Naive thymus-derived CD4-positive, alpha-beta T cell (primary cell): Measurements from ENCODE around the gene CD6. TPM values are rescaled to one million over a fixed set of nuclear protein-coding genes. Genes with fewer than 3 reads are reported as not detected.

Source experiments
- ATAC-seq: fragments of 150-1000 bp; cut with Tn5 transposase; 2 replicates; pipeline ENCODE4 v1.10.0; 2021; ENCODE audit warnings: mild to moderate bottlenecking, moderate library complexity
- CTCF ChIA-PET: fragments of 350-600 bp; sonication (Branson Sonifier 250); formaldehyde crosslinking; loops from one replicate; lab custom pipeline; 2021; ENCODE audit warnings: antibody characterized with exemption; lab: Charles Lee
- POLR2A ChIA-PET: fragments of 350-600 bp; sonication (Branson Sonifier 250); formaldehyde crosslinking; loops from one replicate; lab custom pipeline; 2021; ENCODE audit warnings: antibody characterized with exemption, inconsistent platforms; lab: Charles Lee
- DNase-seq, 9 donors: peaks; one replicate each; pipeline versions ENCODE4 v3.0.0 to v3.0.0-alpha.2; 2020 to 2022; ENCODE audit warnings: mixed read lengths in 1 of 9
- H3K27ac ChIP-seq: one replicate; pipeline ENCODE4 v1.7.0; 2013; ENCODE audit warnings: mild to moderate bottlenecking, low read depth, low read length, moderate library complexity
- H3K27me3 ChIP-seq, 2 donors: one replicate each; pipeline ENCODE4 v1.7.0; 2013; ENCODE audit warnings: low read length in 2 of 2, mild to moderate bottlenecking in 2 of 2, moderate library complexity in 2 of 2; ENCODE audit not compliant: control insufficient read depth in 2 of 2, insufficient read depth in 2 of 2
- H3K36me3 ChIP-seq, 3 experiments: 1 replicate in 2 of 3; 2 replicates in 1 of 3; pipeline ENCODE4 v1.7.0; 2013; ENCODE audit warnings: low read length in 3 of 3, mild to moderate bottlenecking in 3 of 3, moderate library complexity in 1 of 3; ENCODE audit not compliant: insufficient read depth in 3 of 3, control insufficient read depth in 2 of 3
- H3K4me1 ChIP-seq, 2 donors: one replicate each; pipeline ENCODE4 v1.7.0; 2013; ENCODE audit warnings: low read length in 2 of 2, mild to moderate bottlenecking in 2 of 2, moderate library complexity in 1 of 2; ENCODE audit not compliant: control insufficient read depth in 2 of 2, insufficient read depth in 2 of 2
- H3K4me3 ChIP-seq: 2 replicates; pipeline ENCODE4 v1.7.0; 2013; ENCODE audit warnings: mild to moderate bottlenecking, low read length
- H3K9me3 ChIP-seq, 3 experiments: 1 replicate in 2 of 3; 2 replicates in 1 of 3; pipeline ENCODE4 v1.7.0; 2013; ENCODE audit warnings: low read length in 3 of 3; ENCODE audit not compliant: control insufficient read depth in 2 of 3
- H3K27ac Mint-ChIP-seq, 9 donors: one replicate each; pipeline ENCODE4 v1.8.0; 2020 to 2022; ENCODE audit warnings: mixed read lengths in 9 of 9, mild to moderate bottlenecking in 8 of 9, moderate library complexity in 5 of 9, inconsistent platforms in 2 of 9
- H3K27me3 Mint-ChIP-seq, 5 donors: one replicate each; pipeline ENCODE4 v1.8.0; 2021 to 2022; ENCODE audit warnings: mixed read lengths in 5 of 5, mild to moderate bottlenecking in 1 of 5
- H3K36me3 Mint-ChIP-seq, 5 donors: one replicate each; pipeline ENCODE4 v1.8.0; 2020 to 2022; ENCODE audit warnings: mixed read lengths in 5 of 5, mild to moderate bottlenecking in 3 of 5, inconsistent platforms in 1 of 5
- H3K4me1 Mint-ChIP-seq, 7 donors: one replicate each; pipeline ENCODE4 v1.8.0; 2020 to 2022; ENCODE audit warnings: mixed read lengths in 7 of 7, mild to moderate bottlenecking in 3 of 7, inconsistent platforms in 1 of 7
- H3K4me3 Mint-ChIP-seq, 10 donors: one replicate each; pipeline ENCODE4 v1.8.0; 2020 to 2022; ENCODE audit warnings: mild to moderate bottlenecking in 10 of 10, mixed read lengths in 10 of 10, moderate library complexity in 6 of 10, inconsistent platforms in 2 of 10
- H3K9me3 Mint-ChIP-seq, 11 donors: one replicate each; pipeline ENCODE4 v1.8.0; 2020 to 2022; ENCODE audit warnings: mixed read lengths in 11 of 11, mild to moderate bottlenecking in 4 of 11, inconsistent platforms in 1 of 11, moderate library complexity in 1 of 11
- intact Hi-C, 2 donors: fragments of 100-400 bp; cut with micrococcal nuclease; formaldehyde crosslinking; loops; one replicate each; pipeline ENCODE4 v1.15.1; 2023
- polyA plus RNA-seq, 2 donors: library from polyadenylated mRNA; unstranded; fragments of 300-500 nt; fragmentation: Illumina TruSeq; gene quantifications; one replicate each; pipeline ENCODE4 v1.2.3, GENCODE V29; 2021
- total RNA-seq, 6 experiments: library from RNA in 5 of 6; stranded (reverse) in 5 of 6; gene quantifications; 1 replicate in 5 of 6; 2 replicates in 1 of 6; pipeline ENCODE4 v1.2.3 and lab custom pipeline; 2021 to 2026

The CD6 gene
- total and polyA plus RNA-seq, 7 experiments from 2014 or later, result 195 to 653 (median 416) TPM

- Histone ChIP-seq H3K4me3 (no peak overlapping the region), H3K27me3 (no peaks in the 10 kb centered on the region), H3K36me3 (peaks cover 4 to 62% (median 21%) of the 10 kb centered on the region in 3 experiments), H3K4me1 (peaks cover 8 to 52% of the 10 kb centered on the region in 2 donors), H3K9me3 (no peaks in the 10 kb centered on the region), H3K27ac (peak overlapping the region; percentile 28)
- ATAC-seq (no peak), DNase-seq (no peak)
- POLR2A ChIA-PET, result interaction anchor here (0.6 to 1.0 kb wide), 3 partner anchors 8 to 58 kb away, joined by 3 read pairs; no protein-coding TSS in a partner anchor
- peaks cover 38 to 90% (median 79%) of the 10 kb centered on the region in 7 donors for H3K4me1 Mint-ChIP-seq
- H3K36me3 Mint-ChIP-seq, result peaks cover 8 to 42% (median 37%) of the 10 kb centered on the region in 5 donors
- H3K9me3 Mint-ChIP-seq, result peaks cover 0 to 1% (median 0%) of the 10 kb centered on the region in 11 donors
- H3K4me3 Mint-ChIP-seq, result peak overlapping the region in 4 of 10 donors; percentile 37 to 56 (median 42)
- CTCF ChIA-PET, result interaction anchor here (0.6 kb wide), 1 partner anchor 166 kb away, joined by 3 read pairs; no protein-coding TSS in a partner anchor
- no peaks in the 10 kb centered on the region for H3K27me3 Mint-ChIP-seq
- intact Hi-C loops, result no loop called here
- H3K27ac Mint-ChIP-seq, result peak overlapping the region in 8 of 9 donors; percentile 59 to 93 (median 82)
These were observed 25.1 kb downstream of the CD6 start for GRCh38 chr11:60996381-60997138.

GRCh38 chr11:61000426-61000825 lies 28.9 kb downstream of the CD6 start:
- H3K27ac ChIP-seq, result peak overlapping the region; percentile 46
- CTCF ChIA-PET, result interaction anchor here (1.0 kb wide), 1 partner anchor 14 kb away, joined by 4 read pairs; no protein-coding TSS in a partner anchor
- Mint-ChIP-seq H3K4me1 (peaks cover 47 to 93% (median 85%) of the 10 kb centered on the region in 7 donors), H3K36me3 (peaks cover 0 to 38% (median 25%) of the 10 kb centered on the region in 5 donors), H3K27ac (peak overlapping the region; percentile 48 to 97 (median 81)), H3K9me3 (peaks cover 0 to 3% (median 0%) of the 10 kb centered on the region in 11 donors), H3K27me3 (no peaks in the 10 kb centered on the region), H3K4me3 (peak overlapping the region in 7 of 10 donors; percentile 17 to 64 (median 35))
- H3K36me3 ChIP-seq, result peaks cover 0 to 41% (median 8%) of the 10 kb centered on the region in 3 experiments
- H3K4me3 ChIP-seq, result no peak overlapping the region
- ATAC-seq, result no peak
- POLR2A ChIA-PET, result interaction anchor here (0.7 to 0.8 kb wide), 3 partner anchors 16 to 90 kb away, joined by 3 read pairs; no protein-coding TSS in a partner anchor
- intact Hi-C loops, result no loop called here
- no peak for DNase-seq
- no peaks in the 10 kb centered on the region for H3K27me3 ChIP-seq
- H3K9me3 ChIP-seq, result no peaks in the 10 kb centered on the region
- H3K4me1 ChIP-seq, result peaks cover 16 to 52% of the 10 kb centered on the region in 2 donors

DNA sequence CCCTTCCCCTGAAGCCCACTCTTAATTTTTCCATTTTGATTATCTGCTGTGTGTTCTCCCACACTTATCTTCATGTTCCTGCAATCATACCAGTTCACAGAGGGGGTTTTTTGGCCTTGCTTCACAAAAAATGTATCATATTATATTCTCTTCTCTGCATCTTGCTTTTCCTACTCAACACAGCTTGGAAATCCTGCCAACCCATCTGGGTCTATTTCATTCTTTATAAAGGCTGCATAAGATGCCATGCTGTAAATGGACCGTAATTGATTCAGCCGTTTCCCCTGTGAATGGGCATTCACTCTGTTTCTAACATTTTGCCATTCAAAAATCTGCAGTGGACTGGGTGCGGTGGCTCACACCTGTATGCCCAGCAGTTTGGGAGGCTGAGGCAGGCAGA lies 30.5 kb downstream of the CD6 start:
- POLR2A ChIA-PET, result interaction anchor here (0.6 kb wide), 1 partner anchor 82 kb away, joined by 3 read pairs; no protein-coding TSS in a partner anchor
- peaks cover 8 to 35% (median 8%) of the 10 kb centered on the region in 3 experiments for H3K36me3 ChIP-seq
- H3K27ac Mint-ChIP-seq, result peak overlapping the region; percentile 70 to 97 (median 93)

DNA sequence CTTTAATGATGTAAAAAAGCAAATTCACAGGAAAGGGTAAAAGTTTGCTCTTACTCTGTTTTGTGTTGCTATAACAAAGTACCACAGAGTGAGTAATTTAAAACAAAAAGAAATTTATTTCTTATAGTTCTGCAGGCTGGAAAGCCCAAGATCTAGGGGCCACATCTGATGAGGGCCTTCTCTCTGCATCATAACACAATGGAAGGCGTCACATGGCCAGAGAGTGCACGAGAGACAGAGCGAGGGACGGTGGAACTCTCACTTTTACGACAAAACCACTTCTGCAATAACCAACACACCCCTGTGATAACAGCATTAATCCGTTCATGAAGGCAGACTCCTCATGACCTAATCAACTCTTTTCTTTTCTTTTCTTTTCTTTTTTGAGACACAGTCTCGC lies 31.1 kb downstream of the CD6 start:
- Histone ChIP-seq H3K36me3 (peaks cover 8 to 36% (median 8%) of the 10 kb centered on the region in 3 experiments), H3K4me3 (no peak overlapping the region), H3K27me3 (no peaks in the 10 kb centered on the region), H3K9me3 (no peaks in the 10 kb centered on the region), H3K27ac (peak overlapping the region; percentile 65), H3K4me1 (peaks cover 16 to 57% of the 10 kb centered on the region in 2 donors)
- POLR2A ChIA-PET, result interaction anchor here (0.6 to 1.1 kb wide), 2 partner anchors 81 to 90 kb away, joined by 3 to 4 read pairs; no protein-coding TSS in a partner anchor
- Mint-ChIP-seq H3K4me1 (peaks cover 59 to 95% (median 86%) of the 10 kb centered on the region in 7 donors), H3K36me3 (peaks cover 3 to 33% (median 21%) of the 10 kb centered on the region in 5 donors), H3K27me3 (no peaks in the 10 kb centered on the region), H3K4me3 (peak overlapping the region in 9 of 10 donors; percentile 14 to 83 (median 52)), H3K27ac (peak overlapping the region; percentile 84 to 97 (median 93)), H3K9me3 (peaks cover 0 to 3% (median 0%) of the 10 kb centered on the region in 11 donors)
- CTCF ChIA-PET, result interaction anchor here (1.1 to 3.5 kb wide), 2 partner anchors 32 to 40 kb away, joined by 4 to 12 read pairs; no protein-coding TSS in a partner anchor
- ATAC-seq (peak; percentile 55), DNase-seq (peak in 2 of 9 donors; percentile 31 to 55)
- intact Hi-C loops, result no loop called here

More for the DNA sequence above, 30.5 kb downstream of the CD6 start:
- Histone ChIP-seq H3K4me1 (peaks cover 16 to 51% of the 10 kb centered on the region in 2 donors), H3K4me3 (no peak overlapping the region), H3K27ac (peak overlapping the region; percentile 50), H3K27me3 (no peaks in the 10 kb centered on the region), H3K9me3 (no peaks in the 10 kb centered on the region)
- peaks cover 3 to 33% (median 21%) of the 10 kb centered on the region in 5 donors for H3K36me3 Mint-ChIP-seq
- no peak for ATAC-seq
- no peak for DNase-seq
- peaks cover 55 to 93% (median 85%) of the 10 kb centered on the region in 7 donors for H3K4me1 Mint-ChIP-seq
- no peaks in the 10 kb centered on the region for H3K27me3 Mint-ChIP-seq
- CTCF ChIA-PET, result interaction anchor here (3.5 kb wide), 1 partner anchor 32 kb away, joined by 12 read pairs; no protein-coding TSS in a partner anchor
- intact Hi-C loops, result no loop called here
- peak overlapping the region in 7 of 10 donors; percentile 33 to 83 (median 51) for H3K4me3 Mint-ChIP-seq
- H3K9me3 Mint-ChIP-seq, result peaks cover 0 to 3% (median 0%) of the 10 kb centered on the region in 11 donors

DNA sequence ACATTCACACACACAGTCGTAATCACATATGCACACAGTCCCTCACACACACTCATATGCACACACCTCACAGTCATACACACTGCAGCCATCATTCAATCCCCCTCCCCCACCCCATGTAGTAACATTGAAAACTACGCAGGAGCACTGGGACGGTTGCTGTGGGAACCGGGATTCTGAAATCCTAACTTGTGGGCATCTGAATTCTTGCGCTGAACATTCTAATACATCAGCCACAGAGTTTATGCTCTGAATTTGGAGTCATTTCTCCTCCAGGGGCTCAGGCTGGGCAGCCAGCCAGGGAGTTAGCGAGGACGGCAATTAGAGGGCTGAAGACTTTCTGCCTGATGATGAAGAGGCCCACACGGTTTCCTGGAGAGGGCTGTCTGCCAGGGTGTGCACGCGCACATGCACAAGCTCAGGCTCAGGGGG lies 32.7 kb downstream of the CD6 start:
- peaks cover 0 to 3% (median 0%) of the 10 kb centered on the region in 11 donors for H3K9me3 Mint-ChIP-seq
- peak overlapping the region; percentile 84 to 97 (median 95) for H3K27ac Mint-ChIP-seq
- POLR2A ChIA-PET, result interaction anchor here (0.6 to 3.4 kb wide), 7 partner anchors 10 to 98 kb away, joined by 3 to 26 read pairs (median 4); partner anchors contain the start of gene CD5
- intact Hi-C loops, result loop anchor here (1.0 kb wide), 7 partner anchors 10 to 38 kb away; no protein-coding TSS in a partner anchor
- no peaks in the 10 kb centered on the region for H3K27me3 Mint-ChIP-seq
- peaks cover 3 to 40% (median 26%) of the 10 kb centered on the region in 5 donors for H3K36me3 Mint-ChIP-seq
- no peaks in the 10 kb centered on the region for H3K9me3 ChIP-seq
- peak overlapping the region; percentile 79 to 87 (median 82) for H3K4me3 Mint-ChIP-seq
- peak overlapping the region; percentile 14 for H3K4me3 ChIP-seq
- DNase-seq, result peak in 5 of 9 donors; percentile 53 to 64 (median 54)
- H3K27ac ChIP-seq, result peak overlapping the region; percentile 65
- peaks cover 16 to 70% of the 10 kb centered on the region in 2 donors for H3K4me1 ChIP-seq
- H3K36me3 ChIP-seq, result peaks cover 8 to 45% (median 22%) of the 10 kb centered on the region in 3 experiments
- ATAC-seq, result peak; percentile 59
- H3K4me1 Mint-ChIP-seq, result peaks cover 59 to 90% (median 77%) of the 10 kb centered on the region in 7 donors
- CTCF ChIA-PET, result interaction anchor here (0.7 to 3.5 kb wide), 6 partner anchors 18 to 68 kb away, joined by 3 to 12 read pairs (median 4); no protein-coding TSS in a partner anchor
- no peaks in the 10 kb centered on the region for H3K27me3 ChIP-seq
